ENCODE data around the gene MYL7. TPM values are rescaled to one million over a fixed set of nuclear protein-coding genes. Genes with fewer than 3 reads are reported as not detected.

The MYL7 gene
- total RNA-seq, 1 donor from 2014 or later = not detected

DNA sequence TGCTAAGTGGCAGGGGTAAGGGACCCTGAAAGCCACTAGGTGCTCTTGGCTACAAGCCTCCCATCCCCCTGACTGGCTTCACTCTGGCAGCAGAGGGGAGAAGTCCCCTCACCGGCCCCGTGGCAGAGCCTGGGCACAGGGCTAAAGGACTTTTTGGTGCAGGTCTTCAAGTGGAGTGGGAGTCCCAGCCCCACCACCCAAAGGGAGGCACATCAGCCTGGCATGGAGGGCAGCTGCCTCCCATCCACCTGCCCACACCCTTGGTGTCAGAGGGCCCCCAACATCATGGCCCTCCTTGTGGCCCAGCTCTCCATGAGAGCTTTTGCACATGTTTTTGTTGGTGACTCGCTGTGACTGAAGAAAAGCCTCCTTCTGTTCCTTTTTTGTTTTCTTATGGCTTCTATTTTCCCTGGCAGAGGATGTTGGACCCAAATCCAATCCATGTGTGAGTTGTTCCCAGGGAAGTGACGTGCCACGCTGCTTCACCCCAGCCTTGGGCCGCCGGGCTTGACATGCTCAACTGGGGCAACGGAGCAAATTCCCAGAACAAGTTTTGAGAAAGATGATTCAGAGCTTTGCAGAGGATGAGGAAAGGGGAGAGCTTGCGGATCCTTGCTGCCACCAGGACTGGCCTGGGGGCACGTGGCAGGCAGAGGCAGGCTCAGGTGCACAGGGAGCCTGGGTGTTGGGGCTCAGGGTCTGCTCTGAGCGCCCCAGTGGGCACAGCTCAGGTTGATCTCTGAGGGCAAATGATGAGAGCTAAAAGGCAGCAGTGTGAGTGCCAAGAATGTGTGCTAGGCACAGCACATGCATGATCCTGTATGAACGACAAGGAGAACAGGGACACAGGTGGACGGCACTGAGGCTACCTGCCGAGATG is 38.9 kb downstream of the MYL7 start:
- DNase-seq (ENCODE audit: low read depth in 2 of 2) = peak in 1 of 2 donors; percentile 16

DNA sequence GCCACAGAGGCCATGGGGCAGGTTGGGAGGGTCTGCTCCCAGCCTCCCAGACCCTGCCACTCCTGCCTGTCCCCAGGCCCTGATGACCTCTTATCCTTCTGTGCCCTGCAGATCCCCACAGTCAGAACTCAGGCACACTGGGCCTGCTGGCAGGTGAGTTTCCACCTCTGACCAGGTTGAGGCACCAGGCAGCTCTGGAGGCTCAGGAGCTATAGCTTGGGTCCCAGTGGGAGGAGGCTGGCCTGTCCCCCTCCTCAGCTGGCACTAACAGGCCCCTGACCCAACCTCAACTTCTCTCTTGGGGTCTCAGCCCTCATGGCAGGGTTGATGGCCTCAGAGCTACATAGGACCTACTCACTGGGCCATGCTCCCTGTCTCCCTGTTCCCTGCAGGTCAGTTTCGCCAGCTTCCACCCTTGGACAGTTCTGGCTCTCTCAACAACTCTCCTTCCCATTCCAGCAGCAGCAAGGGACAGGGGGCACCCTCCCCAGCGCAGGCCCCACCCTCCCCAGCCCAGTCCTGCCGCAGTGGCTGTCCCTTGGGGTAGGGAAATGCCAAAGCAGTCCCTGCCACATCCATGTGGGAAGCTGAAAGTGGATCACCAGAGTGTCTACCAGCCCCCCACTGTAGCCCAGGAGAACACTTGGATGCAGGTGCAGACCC is 39.7 kb downstream of the MYL7 start:
- DNase-seq (ENCODE audit: low read depth in 2 of 2) = no peak

DNA sequence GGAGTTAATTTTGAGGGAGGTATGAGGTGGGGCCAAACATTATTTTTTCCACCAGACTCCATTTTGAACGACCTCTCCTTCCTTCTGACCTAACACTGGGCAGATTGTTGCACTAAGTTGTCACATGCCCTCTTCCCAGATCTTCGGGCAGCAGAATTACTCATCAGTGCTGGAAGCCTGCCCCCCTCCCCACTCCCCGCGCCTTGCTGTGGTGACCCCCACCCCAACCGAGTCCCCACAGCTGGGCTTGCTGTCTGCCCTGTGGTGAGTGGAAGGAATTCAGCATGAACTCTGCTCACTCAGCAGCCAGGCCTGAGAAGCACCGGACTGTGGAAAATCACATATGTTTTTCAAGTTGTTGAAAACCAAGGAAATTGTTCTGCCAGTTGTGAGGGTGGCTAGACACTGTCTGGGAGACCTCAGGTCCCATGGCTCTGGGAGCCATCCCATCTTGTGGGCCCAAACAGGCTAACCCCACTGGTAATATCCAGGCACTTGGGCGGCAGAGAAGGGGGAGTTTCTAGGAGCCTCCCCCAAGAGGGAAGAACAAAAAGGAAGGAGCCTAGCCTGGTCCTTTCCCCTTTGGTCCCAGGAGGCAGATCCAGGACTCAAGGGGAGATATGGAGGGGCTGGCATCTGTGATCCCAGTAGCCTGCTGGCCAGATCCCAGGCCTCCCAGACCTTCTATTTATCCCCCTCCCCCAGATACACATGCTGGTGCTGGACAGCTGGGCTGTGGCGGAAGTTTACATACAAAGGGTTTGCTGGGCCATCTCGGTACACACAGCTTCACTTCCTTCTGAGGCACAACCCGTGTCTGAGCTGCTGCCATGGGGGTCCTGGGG is 40.5 kb downstream of the MYL7 start:
- DNase-seq (ENCODE audit: low read depth in 2 of 2) = no peak

DNA sequence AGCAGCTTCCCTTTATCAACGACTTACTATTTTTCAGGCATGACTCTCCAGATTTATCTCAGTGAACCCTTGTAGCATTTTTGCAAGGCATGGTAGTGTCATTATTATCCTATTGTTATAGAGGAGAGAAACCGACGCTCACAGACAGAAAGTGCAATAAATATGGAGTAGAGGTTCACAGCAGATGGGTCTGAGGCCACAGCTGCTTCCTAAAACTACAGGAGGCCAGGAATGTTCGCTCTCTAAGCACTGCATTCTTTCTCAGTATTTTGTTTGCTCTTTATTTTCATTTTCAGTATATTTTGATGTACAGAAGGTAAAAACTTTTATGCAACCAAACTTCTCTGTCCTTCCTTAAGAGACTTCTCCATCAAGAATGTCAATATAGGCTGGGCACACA is 41.5 kb downstream of the MYL7 start:
- peak in 1 of 2 donors; percentile 46 for DNase-seq (ENCODE audit: low read depth in 2 of 2)

DNA sequence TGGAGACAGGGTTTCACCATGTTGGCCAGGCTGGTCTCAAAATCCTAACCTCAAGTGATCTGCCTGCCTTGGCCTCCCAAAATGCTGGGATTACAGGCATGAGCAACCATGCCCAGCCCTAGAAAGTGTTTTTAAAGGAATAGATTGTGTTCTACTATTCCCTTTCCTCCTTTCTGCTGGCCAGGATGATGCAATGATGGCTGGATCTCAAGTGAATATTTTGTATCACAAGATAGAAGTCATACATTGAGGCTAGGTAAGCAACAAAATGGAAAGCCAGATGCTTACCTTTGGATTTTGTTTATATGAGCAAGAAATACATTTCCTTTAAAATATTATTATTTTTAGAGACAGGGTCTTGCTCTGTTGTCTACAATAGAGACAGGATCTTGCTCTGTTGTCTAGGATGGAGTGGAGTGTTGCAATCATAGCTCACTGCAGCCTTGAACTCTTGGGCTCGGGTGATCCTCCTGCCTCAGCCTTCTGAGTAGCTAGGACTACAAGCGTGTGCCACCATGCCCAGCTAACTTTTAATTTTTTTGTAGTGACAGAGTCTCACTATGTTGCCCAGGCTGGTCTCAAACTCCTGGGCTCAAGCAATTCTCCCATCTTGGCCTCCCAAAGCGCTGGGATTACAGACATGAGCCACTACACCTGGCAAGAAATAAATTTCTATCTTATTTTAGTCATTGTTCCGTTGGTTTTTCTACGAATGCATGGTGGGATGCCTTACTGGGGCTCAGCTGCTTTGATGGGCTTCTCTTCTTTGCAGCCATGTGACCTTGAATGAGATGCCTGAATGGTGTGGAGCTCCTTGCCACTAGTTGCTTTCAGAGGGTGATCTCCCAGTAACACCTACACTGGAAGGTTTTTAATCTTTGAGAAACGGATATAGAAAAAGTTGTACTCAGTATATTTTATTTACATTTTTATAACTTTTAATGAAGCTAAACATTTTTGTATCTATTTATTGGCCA is 42.8 kb downstream of the MYL7 start:
- no peak for DNase-seq (ENCODE audit: low read depth in 2 of 2)

DNA sequence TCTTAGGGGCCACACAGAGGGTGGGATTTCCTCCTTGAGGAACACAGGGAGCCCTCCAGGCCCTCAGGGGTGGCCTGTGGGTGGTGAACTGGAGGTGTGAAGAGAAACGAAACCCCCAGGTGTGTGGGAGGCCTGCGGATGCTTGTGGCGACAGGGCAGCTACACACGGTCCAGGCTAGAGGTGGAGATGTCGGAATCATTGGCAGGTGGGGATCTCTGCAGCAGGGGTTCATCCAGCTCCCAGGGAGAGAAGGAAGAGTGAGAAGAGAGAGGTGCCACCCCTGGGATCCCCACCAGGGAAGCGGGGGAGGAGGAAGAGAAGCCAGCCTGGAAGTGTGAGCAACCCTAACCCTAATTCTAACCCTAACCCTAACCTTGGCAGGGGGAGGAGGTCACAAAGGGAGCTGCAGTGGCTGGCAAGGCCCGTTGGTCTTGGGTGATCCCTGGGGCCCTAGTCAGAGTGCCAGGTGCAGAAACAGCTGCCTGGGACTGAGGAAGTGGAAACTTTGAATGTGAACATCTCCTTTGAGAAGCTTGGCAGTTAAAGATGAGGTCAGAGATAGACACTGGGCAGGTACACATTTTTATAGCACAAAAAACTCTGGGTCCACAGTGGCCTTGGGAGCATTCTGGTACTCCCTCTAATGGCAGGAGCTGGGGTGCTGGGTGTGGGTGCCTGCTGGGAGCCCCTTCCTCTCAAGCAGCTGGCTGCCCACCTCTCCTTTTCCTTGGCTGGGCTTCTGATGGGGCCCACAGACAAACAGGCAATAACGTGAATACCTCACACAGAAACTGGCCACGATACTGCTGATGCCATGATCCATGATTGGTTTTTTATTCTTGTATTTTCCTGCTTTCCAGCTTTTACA is 43.8 kb downstream of the MYL7 start:
- DNase-seq (ENCODE audit: low read depth in 2 of 2) = no peak

DNA sequence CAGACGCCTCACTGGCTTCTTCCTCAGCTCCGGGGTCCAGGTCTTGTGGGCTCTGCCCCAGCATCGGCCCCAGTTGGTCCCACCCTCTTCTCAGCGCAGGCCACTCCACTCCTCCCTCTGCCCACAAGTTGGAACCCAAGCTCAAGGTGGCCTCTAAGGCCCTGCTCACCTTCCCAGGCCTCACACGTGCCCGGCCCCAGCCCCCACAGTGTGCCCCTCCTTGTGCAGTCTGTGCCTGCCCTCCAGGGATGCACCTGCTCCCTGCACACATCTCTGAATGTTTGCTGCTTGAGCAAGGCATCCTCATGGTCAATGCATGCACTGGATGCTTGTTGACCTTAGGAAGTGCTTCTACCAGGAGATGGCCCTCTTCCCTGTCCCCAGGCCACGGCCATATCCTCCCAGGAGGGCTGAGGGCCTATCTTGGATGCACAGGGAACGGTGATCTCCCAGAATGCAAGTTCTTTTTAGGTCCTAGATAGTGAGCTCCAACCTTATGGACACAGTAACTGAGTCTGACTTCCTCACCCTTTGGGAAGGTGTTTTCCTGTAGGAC is 44.7 kb downstream of the MYL7 start:
- no peak for DNase-seq (ENCODE audit: low read depth in 2 of 2)

DNA sequence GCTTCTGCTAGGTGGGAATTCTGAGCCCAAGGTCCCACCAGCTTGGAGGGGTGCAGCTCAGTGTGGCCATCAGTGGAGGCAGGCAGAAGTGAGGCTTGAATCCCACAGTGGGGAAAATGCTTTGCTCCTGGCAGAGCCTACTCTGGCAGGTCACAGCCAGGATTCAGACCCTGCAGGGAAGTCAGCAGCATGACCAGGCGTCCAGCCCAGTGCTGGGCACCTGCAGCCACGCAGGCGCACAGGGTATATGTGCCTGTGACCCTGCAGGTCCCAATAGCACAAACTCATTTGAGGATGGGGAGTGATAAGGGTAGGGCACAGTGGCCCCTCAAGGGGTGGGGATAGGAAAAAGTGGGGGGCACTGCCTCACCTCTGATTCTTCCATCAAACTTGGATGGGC is 45.4 kb downstream of the MYL7 start:
- no peak for DNase-seq (ENCODE audit: low read depth in 2 of 2)

DNA sequence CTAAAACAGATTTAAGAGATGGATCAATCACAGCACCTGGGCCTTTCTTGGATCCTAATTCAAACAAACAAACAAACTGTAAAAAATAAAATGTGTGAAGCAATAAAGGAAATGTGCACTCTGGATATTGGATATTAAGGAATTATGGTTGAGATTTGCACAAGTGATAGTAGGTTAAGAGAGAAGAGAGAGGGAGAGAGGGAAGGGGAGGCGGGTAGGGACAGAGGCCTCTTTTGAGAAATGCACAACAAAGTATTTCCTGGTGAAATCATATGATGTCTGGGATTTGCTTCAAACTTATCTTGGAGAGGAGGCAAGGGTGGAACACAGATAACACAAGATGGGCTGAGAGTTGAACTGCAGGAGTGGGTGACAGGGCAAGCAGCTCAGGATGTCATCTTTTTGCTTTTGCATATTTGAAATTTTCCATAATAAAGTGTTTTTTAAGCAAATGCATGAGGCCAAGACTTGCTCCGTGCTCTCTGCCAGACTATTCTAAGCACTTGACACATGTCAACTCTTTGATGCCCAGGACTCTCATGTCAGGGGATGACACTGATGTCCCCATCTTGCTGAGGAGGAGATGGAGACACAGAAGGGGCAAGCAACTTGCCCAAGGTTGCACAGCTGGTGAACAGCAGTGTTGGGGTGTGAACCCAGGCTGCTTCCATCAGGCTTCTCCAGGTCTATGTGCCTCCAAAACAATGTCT is 46.1 kb downstream of the MYL7 start:
- DNase-seq (ENCODE audit: low read depth in 2 of 2) = no peak

DNA sequence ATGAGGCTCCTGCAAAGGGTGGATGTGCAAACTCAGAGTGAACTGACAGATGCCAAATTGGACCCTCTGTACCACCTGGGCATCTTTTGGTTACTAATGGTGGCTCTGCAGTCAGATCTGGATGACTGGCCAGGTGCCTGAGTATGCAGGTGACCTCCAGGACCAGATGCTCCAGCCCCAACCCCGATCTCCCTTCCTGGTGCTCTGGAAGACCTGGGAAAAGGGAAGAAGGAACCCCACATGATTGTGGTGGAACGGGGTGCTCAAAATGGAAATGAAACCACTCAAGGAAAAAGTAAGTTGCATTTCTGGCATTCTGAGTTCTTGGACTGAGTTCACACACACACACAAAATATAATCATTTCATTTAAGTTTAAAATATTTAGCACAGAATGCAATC is 46.8 kb downstream of the MYL7 start:
- no peak for DNase-seq (ENCODE audit: low read depth in 2 of 2)

DNA sequence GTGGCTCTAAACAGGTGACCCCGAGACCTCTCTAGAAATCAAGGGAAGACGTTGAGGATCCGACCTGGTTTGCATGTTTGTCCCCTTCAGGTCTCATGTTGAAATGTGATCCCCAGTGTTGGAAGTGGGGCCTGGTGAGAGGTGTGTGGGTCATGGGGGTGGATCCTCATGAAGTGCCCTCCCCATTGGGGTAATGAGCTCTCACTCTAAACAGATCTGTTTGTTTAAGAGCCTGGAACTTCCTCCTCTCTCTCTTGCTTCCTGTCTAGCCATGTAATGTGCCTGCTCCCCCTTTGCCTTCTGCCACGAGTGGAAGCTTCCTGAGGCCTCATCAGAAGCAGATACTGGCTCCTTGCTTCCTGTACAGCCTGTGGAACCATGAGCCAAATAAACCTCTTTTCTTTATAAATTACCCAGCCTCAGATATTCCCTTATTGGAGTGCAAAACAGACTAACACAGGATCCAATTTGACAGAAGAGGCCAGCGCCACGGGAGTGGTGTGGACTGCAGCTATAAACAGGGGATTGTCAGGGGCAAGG is 48.0 kb downstream of the MYL7 start:
- no peak for DNase-seq (ENCODE audit: low read depth in 2 of 2)

Other genes with a start within 250 kb of the MYL7 start
- 14.6 and 20.0 TPM in 2 replicates for gene URGCP, start 234.7 kb downstream of the MYL7 start, total RNA-seq
- gene UBE2D4, start 214.9 kb downstream of the MYL7 start, total RNA-seq = 4.8 and 8.3 TPM in 2 replicates
- gene SPDYE1, start 143.4 kb downstream of the MYL7 start, total RNA-seq = not detected in 2 replicates
- gene DBNL, start 96.6 kb downstream of the MYL7 start, total RNA-seq = 85.9 and 97.8 TPM in 2 replicates
- gene PGAM2, start 75.8 kb downstream of the MYL7 start, total RNA-seq = under 0.01 TPM in 1 of 2 replicates, not detected in the other
- 4.1 and 7.1 TPM in 2 replicates for gene POLM, start 58.8 kb downstream of the MYL7 start, total RNA-seq
- gene AEBP1, start 37.0 kb downstream of the MYL7 start, total RNA-seq = 9.2 and 19.8 TPM in 2 replicates
- gene POLD2, start 17.8 kb downstream of the MYL7 start, total RNA-seq = 39.5 and 47.5 TPM in 2 replicates
- 0.20 and 0.22 TPM in 2 replicates for gene GCK, start 48.1 kb upstream of the MYL7 start, total RNA-seq
- 75.0 and 78.9 TPM in 2 replicates for gene YKT6, start 59.6 kb upstream of the MYL7 start, total RNA-seq
- under 0.01 and 0.22 TPM in 2 replicates for gene CAMK2B, start 184.3 kb upstream of the MYL7 start, total RNA-seq